Nephron (organoid): ENCODE data around the gene PIM3.

Experiments
- H3K27ac Mint-ChIP-seq, 3 experiments: 2 replicates each; pipeline ENCODE4 v1.8.0; 2020; ENCODE audit warnings: mixed read lengths in 3 of 3, mild to moderate bottlenecking in 2 of 3, moderate library complexity in 1 of 3
- H3K27me3 Mint-ChIP-seq: 2 replicates; pipeline ENCODE4 v1.8.0; 2021; ENCODE audit warnings: low read depth, mild to moderate bottlenecking, moderate library complexity, mixed read lengths
- H3K36me3 Mint-ChIP-seq: 2 replicates; pipeline ENCODE4 v1.8.0; 2020; ENCODE audit warnings: low read depth, mixed read lengths
- H3K4me1 Mint-ChIP-seq: 2 replicates; pipeline ENCODE4 v1.8.0; 2020; ENCODE audit warnings: mixed read lengths
- H3K4me3 Mint-ChIP-seq, 3 experiments: 2 replicates each; pipeline ENCODE4 v1.8.0; 2020; ENCODE audit warnings: mild to moderate bottlenecking in 3 of 3, mixed read lengths in 3 of 3, moderate library complexity in 2 of 3
- H3K9me3 Mint-ChIP-seq: 2 replicates; pipeline ENCODE4 v1.8.0; 2020; ENCODE audit warnings: mixed read lengths
- TF ChIP-seq, protein P1 (sequence below), 3 experiments: fragments of 200-600 bp; sonication (generic); IDR thresholded peaks; one replicate each; pipeline ENCODE4 v1.5.0; 2021; ENCODE audit warnings: antibody characterized with exemption in 3 of 3; ENCODE audit not compliant: unreplicated experiment in 3 of 3

The PIM3 gene

DNA sequence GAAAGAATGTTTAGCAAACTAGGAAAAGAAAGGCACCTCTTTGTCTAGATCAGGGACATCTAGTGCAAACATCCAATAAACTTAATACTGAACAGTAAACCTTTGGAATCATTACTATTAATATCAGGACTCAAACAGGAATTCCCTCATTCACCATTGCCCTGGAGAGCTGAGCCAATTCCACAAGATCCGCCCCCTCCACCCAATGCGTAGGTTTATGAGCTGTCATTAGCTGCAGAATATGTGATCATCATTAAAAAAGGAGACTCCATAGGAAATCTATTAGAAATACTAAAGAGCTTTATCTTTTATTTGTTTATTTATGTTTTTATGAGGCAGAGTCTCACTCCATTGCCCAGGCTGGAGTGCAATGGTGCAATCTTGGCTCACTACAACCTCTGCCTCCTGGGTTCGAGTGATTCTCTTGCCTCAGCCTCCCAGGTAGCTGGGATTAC lies 46.5 kb downstream of the PIM3 start:
- peaks cover 65% of the 10 kb centered on the region for H3K27me3 Mint-ChIP-seq
- TF ChIP-seq, protein P1, sequence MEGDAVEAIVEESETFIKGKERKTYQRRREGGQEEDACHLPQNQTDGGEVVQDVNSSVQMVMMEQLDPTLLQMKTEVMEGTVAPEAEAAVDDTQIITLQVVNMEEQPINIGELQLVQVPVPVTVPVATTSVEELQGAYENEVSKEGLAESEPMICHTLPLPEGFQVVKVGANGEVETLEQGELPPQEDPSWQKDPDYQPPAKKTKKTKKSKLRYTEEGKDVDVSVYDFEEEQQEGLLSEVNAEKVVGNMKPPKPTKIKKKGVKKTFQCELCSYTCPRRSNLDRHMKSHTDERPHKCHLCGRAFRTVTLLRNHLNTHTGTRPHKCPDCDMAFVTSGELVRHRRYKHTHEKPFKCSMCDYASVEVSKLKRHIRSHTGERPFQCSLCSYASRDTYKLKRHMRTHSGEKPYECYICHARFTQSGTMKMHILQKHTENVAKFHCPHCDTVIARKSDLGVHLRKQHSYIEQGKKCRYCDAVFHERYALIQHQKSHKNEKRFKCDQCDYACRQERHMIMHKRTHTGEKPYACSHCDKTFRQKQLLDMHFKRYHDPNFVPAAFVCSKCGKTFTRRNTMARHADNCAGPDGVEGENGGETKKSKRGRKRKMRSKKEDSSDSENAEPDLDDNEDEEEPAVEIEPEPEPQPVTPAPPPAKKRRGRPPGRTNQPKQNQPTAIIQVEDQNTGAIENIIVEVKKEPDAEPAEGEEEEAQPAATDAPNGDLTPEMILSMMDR (IDR thresholded peaks at IDR 0.05; ENCODE audit: unreplicated experiment in 3 of 3) = no peak
- H3K36me3 Mint-ChIP-seq = no peaks in the 10 kb centered on the region
- H3K9me3 Mint-ChIP-seq = no peaks in the 10 kb centered on the region
- H3K27ac Mint-ChIP-seq = no peak overlapping the region
- H3K4me3 Mint-ChIP-seq = no peak overlapping the region
- peaks cover 6% of the 10 kb centered on the region for H3K4me1 Mint-ChIP-seq

DNA sequence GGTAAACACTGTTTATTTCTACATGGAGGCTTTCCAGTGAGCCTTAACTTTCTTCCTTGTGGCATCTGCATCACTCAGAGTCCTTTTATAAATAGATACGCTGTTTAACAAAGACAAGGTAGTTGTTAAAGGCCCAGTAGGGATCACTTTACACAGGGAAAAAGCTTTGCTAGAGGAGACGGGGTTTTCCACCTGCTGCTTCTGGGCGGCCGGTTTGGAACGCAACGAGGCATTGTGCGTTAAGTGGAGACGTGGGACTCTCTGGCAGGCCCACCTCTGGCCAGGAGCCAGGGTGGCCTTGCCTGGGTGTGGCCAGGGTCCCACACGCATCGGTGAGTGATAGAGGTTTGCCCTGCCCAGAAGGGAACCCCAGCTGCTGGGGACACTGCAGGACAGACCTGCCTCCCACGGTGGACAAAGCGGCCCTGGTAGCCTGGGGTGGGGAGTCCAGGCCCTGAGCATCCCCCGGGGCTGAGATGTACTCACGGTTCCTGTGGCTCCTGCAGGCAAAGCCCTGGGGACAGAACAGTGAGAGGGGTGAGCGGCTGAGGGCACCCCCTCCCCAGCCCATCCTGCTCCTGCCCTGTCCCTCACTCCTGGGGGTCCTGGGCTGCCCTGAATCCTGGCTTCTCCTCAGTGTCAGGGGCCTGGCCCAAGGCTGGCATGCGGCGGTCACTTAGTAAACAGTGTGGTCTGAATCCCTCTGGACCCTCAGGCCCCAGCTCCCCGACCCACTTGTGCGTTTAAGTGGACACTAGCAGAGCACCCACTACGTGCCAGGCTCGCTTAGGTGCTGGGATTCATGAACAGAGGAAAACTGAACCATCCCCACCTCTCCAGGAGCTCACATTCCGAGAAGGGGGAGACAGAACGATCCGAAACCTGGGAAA lies 47.8 kb downstream of the PIM3 start:
- peaks cover 68% of the 10 kb centered on the region for H3K27me3 Mint-ChIP-seq
- TF ChIP-seq, protein P1 (IDR thresholded peaks at IDR 0.05; ENCODE audit: unreplicated experiment in 3 of 3) = no peak
- H3K9me3 Mint-ChIP-seq = no peaks in the 10 kb centered on the region
- H3K4me3 Mint-ChIP-seq = no peak overlapping the region
- H3K36me3 Mint-ChIP-seq = no peaks in the 10 kb centered on the region
- no peaks in the 10 kb centered on the region for H3K4me1 Mint-ChIP-seq
- H3K27ac Mint-ChIP-seq = no peak overlapping the region

DNA sequence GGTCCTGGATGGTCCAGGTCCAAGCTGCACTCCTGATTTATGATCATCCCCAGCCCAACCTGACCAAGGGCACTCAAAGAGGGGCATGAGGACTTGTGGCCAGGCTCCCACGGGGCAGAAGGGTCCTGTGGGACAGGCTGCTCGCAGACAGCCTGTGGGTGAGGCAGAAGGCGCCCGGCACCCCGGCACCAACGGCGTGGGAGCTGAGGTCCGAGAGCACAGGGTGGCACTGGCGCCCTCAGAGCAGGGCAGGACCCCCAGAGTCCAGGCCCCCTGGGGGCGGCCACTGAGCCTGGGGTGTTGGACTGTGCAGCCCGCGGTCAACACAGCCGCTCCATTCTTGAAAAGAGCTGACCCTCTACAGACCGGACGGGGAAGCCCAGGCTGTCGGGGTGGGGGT lies 48.7 kb downstream of the PIM3 start:
- no peaks in the 10 kb centered on the region for H3K36me3 Mint-ChIP-seq
- H3K9me3 Mint-ChIP-seq = no peaks in the 10 kb centered on the region
- H3K27me3 Mint-ChIP-seq = peaks cover 75% of the 10 kb centered on the region

DNA sequence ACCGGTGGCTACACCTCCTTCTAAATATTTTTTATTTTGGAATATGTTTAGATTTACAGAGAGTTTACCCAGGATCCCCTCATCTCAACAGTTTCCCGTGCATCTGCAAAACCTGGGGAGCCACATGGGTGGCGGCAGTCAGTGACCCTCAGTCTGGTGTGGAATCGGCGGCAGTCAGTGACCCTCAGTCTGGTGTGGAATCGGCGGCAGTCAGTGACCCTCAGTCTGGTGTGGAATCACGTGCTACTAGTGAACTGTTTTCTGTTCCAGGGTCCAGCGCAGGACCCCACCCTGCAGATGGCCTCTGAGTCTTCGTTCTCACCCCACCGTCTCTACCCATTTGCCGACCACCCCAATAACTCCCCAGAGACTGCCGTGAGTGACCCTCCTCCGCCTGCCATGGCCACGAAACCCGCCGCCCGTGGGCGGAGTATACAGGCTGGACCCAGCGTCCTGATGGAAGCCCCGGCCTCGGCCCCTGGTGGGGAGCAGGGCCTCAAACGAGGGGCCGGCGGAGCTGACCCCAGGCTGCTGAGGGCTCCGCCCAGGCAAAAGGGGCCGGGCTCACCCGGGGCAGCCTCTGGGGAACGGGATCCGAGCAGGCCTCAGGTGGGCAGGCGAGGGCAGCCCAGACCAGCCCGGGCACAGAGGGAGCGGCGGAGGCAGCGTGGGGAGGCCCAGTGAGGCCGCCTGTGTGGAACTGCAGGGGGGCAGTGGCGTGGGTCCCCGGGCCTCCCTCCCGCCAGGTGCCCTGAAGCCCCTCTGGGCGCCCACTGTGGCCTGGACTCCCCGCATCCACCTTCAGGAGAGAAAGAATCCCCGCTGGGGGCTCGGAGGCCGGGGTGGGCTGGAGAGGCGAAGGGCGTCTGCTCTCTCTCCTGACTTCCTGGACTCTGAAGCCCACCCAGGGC lies 49.4 kb downstream of the PIM3 start:
- H3K4me3 Mint-ChIP-seq = no peak overlapping the region
- H3K4me1 Mint-ChIP-seq = no peaks in the 10 kb centered on the region
- peaks cover 68% of the 10 kb centered on the region for H3K27me3 Mint-ChIP-seq
- H3K36me3 Mint-ChIP-seq = no peaks in the 10 kb centered on the region
- H3K9me3 Mint-ChIP-seq = no peaks in the 10 kb centered on the region
- TF ChIP-seq, protein P1 (IDR thresholded peaks at IDR 0.05; ENCODE audit: unreplicated experiment in 3 of 3) = no peak
- H3K27ac Mint-ChIP-seq = no peak overlapping the region

More for the DNA sequence above, 48.7 kb downstream of the PIM3 start:
- TF ChIP-seq, protein P1 (IDR thresholded peaks at IDR 0.05; ENCODE audit: unreplicated experiment in 3 of 3) = no peak
- H3K4me3 Mint-ChIP-seq = no peak overlapping the region
- no peak overlapping the region for H3K27ac Mint-ChIP-seq
- H3K4me1 Mint-ChIP-seq = no peaks in the 10 kb centered on the region

DNA sequence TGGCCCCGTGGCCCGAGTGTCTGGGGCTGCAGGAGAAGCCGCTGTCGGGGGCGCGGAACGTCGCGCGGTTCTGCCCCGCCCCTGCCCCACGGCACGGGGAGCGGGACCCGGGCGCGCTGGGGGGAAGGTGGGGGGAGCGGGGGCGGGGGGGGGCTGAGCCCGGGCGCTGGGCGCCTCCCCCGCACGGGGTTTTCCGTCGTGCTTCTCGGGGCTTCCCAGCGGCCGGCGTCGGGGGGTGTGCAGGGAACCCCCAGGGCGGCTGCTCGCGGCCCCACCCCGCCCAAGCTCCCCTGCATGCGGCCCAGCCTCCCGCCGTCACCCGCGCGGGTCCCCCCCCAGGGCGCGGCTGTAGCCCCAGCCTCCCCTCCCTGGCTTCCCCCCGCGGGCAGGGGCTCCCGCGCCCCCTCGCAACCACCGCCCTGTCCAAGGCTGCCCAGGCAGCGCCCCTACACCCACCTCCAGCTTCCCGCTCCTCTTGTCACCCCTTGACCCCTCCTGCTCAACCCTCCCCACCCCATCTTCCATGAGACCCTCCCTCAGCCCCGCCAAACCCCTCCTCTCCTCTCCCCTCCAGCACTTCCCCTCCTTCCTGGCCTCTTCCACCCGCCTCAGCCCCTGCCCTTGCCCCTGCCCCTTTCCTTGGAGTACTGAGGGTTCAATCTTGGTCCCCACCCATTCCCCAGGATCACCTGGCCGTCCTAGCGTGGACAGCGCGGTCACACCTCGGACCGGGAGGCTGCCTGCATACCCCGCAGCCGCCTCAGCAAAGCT lies 50.3 kb downstream of the PIM3 start:
- peaks cover 67% of the 10 kb centered on the region for H3K27me3 Mint-ChIP-seq
- no peaks in the 10 kb centered on the region for H3K9me3 Mint-ChIP-seq
- H3K27ac Mint-ChIP-seq = no peak overlapping the region
- TF ChIP-seq, protein P1 (IDR thresholded peaks at IDR 0.05; ENCODE audit: unreplicated experiment in 3 of 3) = no peak
- H3K4me3 Mint-ChIP-seq = peak overlapping the region in 2 of 3 experiments; percentile 26 to 54
- H3K36me3 Mint-ChIP-seq = no peaks in the 10 kb centered on the region
- no peaks in the 10 kb centered on the region for H3K4me1 Mint-ChIP-seq
